ENCODE measurements around the gene KRTAP10-4. TPM values are rescaled to one million over a fixed set of nuclear protein-coding genes. Genes with fewer than 3 reads are reported as not detected.

Gene KRTAP10-4
- total and polyA plus RNA-seq, 2 of the 4 experiments (the other 2 are of a cell fraction), result not detected

GRCh38 chr21:44602463-44602850 is 28.9 kb downstream of the KRTAP10-4 start:
- Histone ChIP-seq H3K9ac (ENCODE audit: low read depth, low read length) (no peak overlapping the region), H3K18ac (ENCODE audit: low read depth, low read length) (no peak overlapping the region), H3K56ac (ENCODE audit: extremely low read depth, insufficient read depth, low read length) (no peak overlapping the region), H2BK20ac (ENCODE audit: low read depth, low read length) (no peak overlapping the region), H3K36me3 (ENCODE audit: control insufficient read depth, insufficient read depth, low read length) (no peaks in the 10 kb centered on the region), H3K4me3 (ENCODE audit: insufficient read depth, low read depth, low read length) (no peak overlapping the region), H2BK15ac (ENCODE audit: low read depth, low read length) (no peak overlapping the region), H3K23ac (ENCODE audit: low read depth, low read length) (no peak overlapping the region), H3K79me1 (ENCODE audit: low read depth in 1 of 2, low read length in 2 of 2) (no peaks in the 10 kb centered on the region), H3K9me1 (ENCODE audit: insufficient read depth, low read length) (no peaks in the 10 kb centered on the region), H4K91ac (ENCODE audit: insufficient read depth, low read depth, low read length) (no peak overlapping the region), H3K27ac (ENCODE audit: insufficient read depth, low read length) (no peak overlapping the region), H2BK120ac (ENCODE audit: low read depth, low read length) (no peak overlapping the region), H4K8ac (ENCODE audit: low read depth in 2 of 2, low read length in 2 of 2) (no peak overlapping the region), H3K27me3 (ENCODE audit: control insufficient read depth, insufficient read depth, low read length) (peaks cover 2% of the 10 kb centered on the region), H2AK9ac (replicated peaks; ENCODE audit: low read depth, low read length, poor library complexity) (no peak overlapping the region), H4K5ac (ENCODE audit: low read depth, low read length) (no peak overlapping the region), H2AK5ac (ENCODE audit: low read depth, low read length) (no peak overlapping the region), H3K4me1 (ENCODE audit: control insufficient read depth, insufficient read depth, low read length) (no peaks in the 10 kb centered on the region), H2BK5ac (ENCODE audit: low read depth, low read length, poor library complexity, severe bottlenecking) (no peak overlapping the region), H3K14ac (replicated peaks; ENCODE audit: low read depth, low read length) (no peak overlapping the region), H4K20me1 (ENCODE audit: insufficient read depth, low read length) (no peaks in the 10 kb centered on the region), H2AFZ (replicated peaks; ENCODE audit: low read length, poor library complexity) (no peak overlapping the region), H3K4ac (ENCODE audit: low read depth, low read length) (no peak overlapping the region), H3K9me3 (ENCODE audit: control insufficient read depth, insufficient read depth, low read length) (no peaks in the 10 kb centered on the region), H3K4me2 (ENCODE audit: low read depth, low read length) (no peak overlapping the region)
- ATAC-seq (ENCODE audit: low read depth) (no peak), DNase-seq (no peak)
- POLR2A ChIA-PET (ENCODE audit: unreplicated experiment), result no interaction called here
- 46% methylated on average over 10 of the region's 21 CpGs; no CpG with 5 or more reads in 1 of the 2 experiments for WGBS, 2 experiments (ENCODE audit: extremely low coverage in 2 of 2, insufficient read length in 1 of 2)
- CTCF ChIA-PET, result no interaction called here
- intact Hi-C loops (cut with micrococcal nuclease), result no loop called here
- TF ChIP-seq POLR2A (IDR thresholded peaks at IDR 0.05; ENCODE audit: low read depth, low read length) (no peak), CEBPB (IDR thresholded peaks at IDR 0.05; ENCODE audit: low read depth, low read length) (no peak), SMC3 (IDR thresholded peaks at IDR 0.05; ENCODE audit: low read depth, low read length) (no peak), MAZ (IDR thresholded peaks at IDR 0.05; ENCODE audit: borderline replicate concordance, low read depth, low read length) (no peak), MAFK (IDR thresholded peaks at IDR 0.05; ENCODE audit: low read depth, low read length) (no peak), FOS (IDR thresholded peaks at IDR 0.05; ENCODE audit: low read depth, low read length) (no peak), RFX5 (IDR thresholded peaks at IDR 0.05; ENCODE audit: low read depth, low read length) (no peak), USF2 (IDR thresholded peaks at IDR 0.05; ENCODE audit: low read depth, low read length) (no peak), ELK1 (IDR thresholded peaks at IDR 0.05; ENCODE audit: borderline replicate concordance, low read depth, low read length) (no peak), RAD21 (IDR thresholded peaks at IDR 0.05; ENCODE audit: low read length) (no peak), BHLHE40 (IDR thresholded peaks at IDR 0.05; ENCODE audit: low read depth, low read length) (no peak), CHD1 (IDR thresholded peaks at IDR 0.05; ENCODE audit: low read depth, low read length) (no peak), NFE2L2 (IDR thresholded peaks at IDR 0.05; ENCODE audit: low read depth, low read length) (no peak), RCOR1 (IDR thresholded peaks at IDR 0.05; ENCODE audit: insufficient replicate concordance, low read length) (no peak), CTCF (conservative IDR thresholded peaks at IDR 0.05; ENCODE audit: low read depth, low read length) (no peak)
- in situ Hi-C loops (cut with MboI; ENCODE audit: low sequenced_read_pairs), result no loop called here
- dilution Hi-C loops (cut with HindIII; ENCODE audit: low sequenced_read_pairs, unreplicated experiment), result no loop called here
- no TSS peak for BruUV-seq (replicated peaks)

Measured in IMR-90 (cell line).